Measurements from ENCODE around the gene LRRFIP2.

DNA sequence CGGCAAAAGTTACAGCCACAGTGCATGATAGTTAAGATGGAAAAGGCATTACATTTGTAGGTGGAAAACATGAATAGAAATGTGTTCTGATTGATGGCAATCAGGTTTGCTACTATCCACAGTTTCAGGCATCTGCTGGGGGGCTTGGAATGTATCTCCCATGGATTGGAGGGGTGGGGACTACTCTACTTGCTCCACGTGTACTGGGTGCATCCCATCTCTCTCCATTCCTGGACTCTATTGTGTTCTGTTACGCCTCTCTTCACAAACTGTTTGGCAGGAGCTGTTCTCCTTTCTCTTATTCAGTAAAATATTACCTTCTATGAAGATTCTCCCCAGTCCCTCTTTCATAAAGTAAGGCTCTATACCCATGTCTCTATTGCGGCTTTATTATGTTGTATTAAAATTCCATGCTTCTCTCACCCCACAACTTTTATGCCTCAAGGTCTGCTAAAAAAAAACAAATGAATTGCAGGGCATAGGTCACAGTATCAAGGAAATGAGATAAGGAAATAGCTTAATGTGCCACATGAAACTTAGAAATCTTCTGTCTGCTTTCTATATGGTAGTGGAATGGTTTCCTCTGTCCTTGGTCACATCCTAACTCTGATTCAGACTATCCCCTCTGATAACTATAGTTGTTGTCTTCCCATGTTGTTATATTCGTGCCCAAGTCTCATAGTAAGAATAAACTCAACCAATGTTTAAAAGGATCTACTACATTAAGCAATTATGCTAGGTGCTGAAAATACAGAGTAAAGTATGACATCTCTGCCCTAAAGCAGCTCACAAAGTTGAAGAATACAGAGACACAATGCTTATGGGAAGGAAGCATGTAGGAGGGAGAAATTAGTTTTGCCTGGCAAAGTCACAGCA, 43.2 kb downstream of the LRRFIP2 start:
- TF ChIP-seq EZH2 (IDR thresholded peaks at IDR 0.05; ENCODE audit: borderline replicate concordance, low read length) = no peak
- TF ChIP-seq CTCF (conservative IDR thresholded peaks at IDR 0.05 in 1 of 2, IDR thresholded peaks at IDR 0.05 in 1 of 2; ENCODE audit: extremely low read depth in 1 of 2, insufficient read depth in 1 of 2, low read depth in 1 of 2, low read length in 2 of 2) = no peak

Measured in mammary epithelial cell (primary cell).